Adrenal gland (tissue), 12 donors: Measurements from ENCODE around the gene SIVA1. TPM values are rescaled to one million over a fixed set of nuclear protein-coding genes. Genes with fewer than 3 reads are reported as not detected.

ENCODE experiments used
- DNase-seq, 7 donors: peaks; one replicate each; pipeline ENCODE4 v3.0.0-alpha.2; 2019 to 2020
- H3K27ac ChIP-seq, 5 donors: fragments of 200-600 bp; sonication (generic) in 4 of 5; 1 replicate in 3 of 5; 2 replicates in 2 of 5; pipeline versions ENCODE4 v1.5.1 to v1.8.0; 2016 to 2020; ENCODE audit warnings: mild to moderate bottlenecking in 1 of 5
- H3K27me3 ChIP-seq: fragments of 200-600 bp; 2 replicates; pipeline ENCODE4 v1.8.0; 2021
- H3K36me3 ChIP-seq, 2 donors: fragments of 200-600 bp; replicated peaks in 1 of 2; 1 replicate in 1 of 2; 2 replicates in 1 of 2; pipeline versions ENCODE4 v1.5.1 to v1.8.0; 2018 to 2022
- H3K4me1 ChIP-seq, 2 donors: fragments of 200-600 bp; replicated peaks in 1 of 2; 1 replicate in 1 of 2; 2 replicates in 1 of 2; pipeline versions ENCODE4 v1.5.1 to v1.8.0; 2018 to 2021
- H3K4me3 ChIP-seq, 4 donors: fragments of 200-600 bp; sonication (generic) in 3 of 4; one replicate each; pipeline ENCODE4 v1.5.1; 2016 to 2018
- H3K9me3 ChIP-seq, 3 donors: fragments of 200-600 bp; sonication (generic) in 1 of 3; replicated peaks in 1 of 3; 1 replicate in 2 of 3; 2 replicates in 1 of 3; pipeline versions ENCODE4 v1.5.1 to v1.8.0; 2016 to 2021
- POLR2A ChIP-seq, 2 donors: fragments of 450-650 bp; IDR thresholded peaks; one replicate each; pipeline ENCODE4 v1.6.1; 2017; ENCODE audit warnings: antibody characterized with exemption in 2 of 2, mild to moderate bottlenecking in 2 of 2, moderate library complexity in 1 of 2
- WGBS, 4 donors: extraction: QIAGEN DNeasy Blood & Tissue Kit in 2 of 4; methylation state at CpG; one replicate each; pipeline versions ENCODE4 v1.1.5 to v1.1.7; 2013 to 2017; 5-methylcytosine and 5-hydroxymethylcytosine counted together
- intact Hi-C, 2 donors: fragments of 100-400 bp; cut with DNase I; formaldehyde crosslinking; loops; one replicate each; pipeline versions ENCODE4 v1.14.1 to v1.15.0; 2022 to 2023
- polyA plus RNA-seq, 3 donors: library from polyadenylated mRNA; stranded (reverse); fragments of 200-250 nt in 2 of 3; fragments of 350-450 nt in 1 of 3; fragmentation: Illumina TruSeq in 1 of 3; extraction: RNeasy Lipid Tissue Mini Kit (QIAGEN cat#74804) in 1 of 3; gene quantifications; one replicate each; pipeline ENCODE4 v1.2.3, GENCODE V29; 2013 to 2014
- total RNA-seq, 9 donors: library from RNA; depleted of rRNA in 4 of 9; stranded (reverse); fragments of >200 nt in 4 of 9; fragments of 120-200 nt in 1 of 9; fragmentation: NEBNext Ultra II Directional in 1 of 9; extraction: Animal tissue kit (Norgen Biotek cat#: 25700) in 1 of 9; gene quantifications; one replicate each; pipeline versions ENCODE4 v1.1.0 to v1.2.4, GENCODE V29; 2013 to 2023
- TF ChIP-seq, protein P1 (sequence below), 6 experiments: fragments of 450-650 bp in 4 of 6; fragments of 200-600 bp in 2 of 6; sonication (generic) in 1 of 6; IDR thresholded peaks; 1 replicate in 5 of 6; 2 replicates in 1 of 6; pipeline versions ENCODE4 v1.5.1 to v1.8.0; 2016 to 2021; ENCODE audit warnings: antibody characterized with exemption in 6 of 6, mild to moderate bottlenecking in 2 of 6, moderate library complexity in 1 of 6
- donor health status: healthy with polysubstance abuse.
- donor health status: Bipolar disorder and iron deficiency.
- donor health status: DM: yes; HTN: yes; CAD: no.
- donor health status: DM: no; HTN: no; CAD: no.
- donor health status: DM: no; HTN: no; CAD: no.
- donor health status: DM: yes; HTN: yes; CAD: no.

SIVA1 gene
- total and polyA plus RNA-seq, 12 donors: 2.0 to 294 (median 83.2) TPM

DNA sequence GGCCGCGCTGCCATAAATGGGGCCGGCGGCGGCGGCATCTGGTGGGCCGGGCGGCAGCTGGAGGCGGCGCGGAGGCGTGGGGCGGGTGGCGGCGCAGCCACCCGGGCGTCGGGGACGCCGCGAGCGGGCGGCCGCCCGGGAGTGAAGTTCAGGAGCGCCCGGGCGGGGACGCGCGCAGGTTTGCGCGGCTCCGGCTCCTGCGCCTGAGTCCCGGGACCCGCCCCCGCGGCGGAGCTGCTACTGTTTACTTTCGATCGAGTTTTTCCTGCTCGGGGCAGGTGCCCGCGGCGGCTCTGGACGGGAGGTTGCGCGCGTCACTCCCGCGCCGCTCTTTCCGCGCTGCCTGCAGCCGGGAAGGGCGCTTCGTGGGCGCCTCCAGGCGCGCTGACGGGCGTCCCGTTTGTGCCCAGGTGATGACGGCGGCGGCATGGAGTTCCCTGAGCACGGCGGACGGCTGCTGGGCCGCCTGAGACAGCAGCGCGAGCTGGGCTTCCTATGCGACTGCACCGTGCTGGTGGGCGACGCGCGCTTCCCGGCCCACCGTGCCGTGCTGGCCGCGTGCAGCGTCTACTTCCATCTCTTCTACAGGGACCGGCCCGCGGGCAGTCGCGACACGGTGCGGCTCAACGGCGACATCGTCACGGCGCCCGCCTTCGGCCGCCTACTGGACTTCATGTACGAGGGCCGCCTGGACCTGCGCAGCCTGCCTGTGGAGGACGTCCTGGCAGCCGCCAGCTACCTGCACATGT lies 48.0 kb downstream of the SIVA1 start, which contains the start of gene ZBTB42:
TSS of gene ZBTB42 (plus strand) at position 331 of the 749 bp plus-strand sequence. CDS start at position 428, 97 bp downstream.
- no peaks in the 10 kb centered on the region for H3K36me3 ChIP-seq
- H3K4me3 ChIP-seq: peak within 1 kb of the TSS in 2 of 4 donors; percentile 45 to 91
- no peaks in the 10 kb centered on the region for H3K27me3 ChIP-seq
- peaks cover 16 to 31% of the 10 kb centered on the region in 2 donors for H3K4me1 ChIP-seq
- intact Hi-C loops: no loop called here
- DNase-seq: peak in 6 of 7 donors; percentile 62 to 80 (median 72)
- peak within 1 kb of the TSS; percentile 55 to 97 (median 91) for H3K27ac ChIP-seq
- TF ChIP-seq POLR2A (IDR thresholded peaks at IDR 0.05): peak in 1 of 2 donors; percentile 54
- TF ChIP-seq, protein P1, sequence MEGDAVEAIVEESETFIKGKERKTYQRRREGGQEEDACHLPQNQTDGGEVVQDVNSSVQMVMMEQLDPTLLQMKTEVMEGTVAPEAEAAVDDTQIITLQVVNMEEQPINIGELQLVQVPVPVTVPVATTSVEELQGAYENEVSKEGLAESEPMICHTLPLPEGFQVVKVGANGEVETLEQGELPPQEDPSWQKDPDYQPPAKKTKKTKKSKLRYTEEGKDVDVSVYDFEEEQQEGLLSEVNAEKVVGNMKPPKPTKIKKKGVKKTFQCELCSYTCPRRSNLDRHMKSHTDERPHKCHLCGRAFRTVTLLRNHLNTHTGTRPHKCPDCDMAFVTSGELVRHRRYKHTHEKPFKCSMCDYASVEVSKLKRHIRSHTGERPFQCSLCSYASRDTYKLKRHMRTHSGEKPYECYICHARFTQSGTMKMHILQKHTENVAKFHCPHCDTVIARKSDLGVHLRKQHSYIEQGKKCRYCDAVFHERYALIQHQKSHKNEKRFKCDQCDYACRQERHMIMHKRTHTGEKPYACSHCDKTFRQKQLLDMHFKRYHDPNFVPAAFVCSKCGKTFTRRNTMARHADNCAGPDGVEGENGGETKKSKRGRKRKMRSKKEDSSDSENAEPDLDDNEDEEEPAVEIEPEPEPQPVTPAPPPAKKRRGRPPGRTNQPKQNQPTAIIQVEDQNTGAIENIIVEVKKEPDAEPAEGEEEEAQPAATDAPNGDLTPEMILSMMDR (IDR thresholded peaks at IDR 0.05): peak in 1 of 6 experiments; percentile 1
- WGBS, 4 donors: 2 to 3% (median 2%) methylated on average over 8 to 103 of the region's 105 CpGs; no CpG with 5 or more reads in 1 of the 4 donors
- no peaks in the 10 kb centered on the region for H3K9me3 ChIP-seq

DNA sequence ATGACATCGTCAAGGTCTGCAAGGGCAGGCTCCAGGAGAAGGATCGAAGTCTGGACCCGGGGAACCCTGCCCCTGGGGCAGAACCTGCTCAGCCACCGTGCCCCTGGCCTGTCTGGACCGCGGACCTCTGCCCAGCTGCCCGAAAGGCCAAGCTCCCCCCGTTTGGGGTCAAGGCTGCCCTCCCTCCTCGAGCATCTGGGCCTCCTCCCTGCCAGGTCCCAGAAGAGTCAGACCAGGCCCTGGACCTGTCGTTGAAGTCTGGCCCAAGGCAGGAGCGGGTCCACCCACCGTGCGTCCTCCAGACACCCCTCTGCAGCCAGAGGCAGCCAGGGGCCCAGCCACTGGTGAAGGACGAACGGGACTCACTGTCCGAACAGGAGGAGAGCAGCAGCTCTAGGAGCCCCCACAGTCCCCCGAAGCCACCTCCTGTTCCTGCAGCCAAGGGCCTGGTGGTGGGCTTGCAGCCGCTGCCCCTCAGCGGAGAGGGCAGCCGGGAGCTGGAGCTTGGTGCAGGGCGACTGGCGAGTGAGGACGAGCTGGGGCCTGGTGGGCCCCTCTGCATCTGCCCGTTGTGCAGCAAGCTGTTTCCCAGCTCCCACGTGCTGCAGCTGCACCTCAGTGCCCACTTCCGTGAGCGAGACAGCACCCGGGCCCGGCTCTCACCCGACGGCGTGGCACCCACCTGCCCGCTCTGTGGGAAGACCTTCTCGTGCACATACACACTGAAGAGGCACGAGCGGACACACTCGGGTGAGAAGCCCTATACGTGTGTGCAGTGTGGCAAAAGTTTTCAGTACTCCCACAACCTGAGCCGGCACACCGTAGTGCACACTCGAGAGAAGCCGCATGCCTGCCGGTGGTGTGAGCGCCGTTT lies 48.8 kb downstream of the SIVA1 start:
- DNase-seq: peak in 1 of 7 donors; percentile 37
- H3K4me3 ChIP-seq: peak overlapping the region in 2 of 4 donors; percentile 45 to 91
- no peaks in the 10 kb centered on the region for H3K36me3 ChIP-seq
- H3K27ac ChIP-seq: peak overlapping the region in 3 of 5 donors; percentile 70 to 97 (median 81)
- peaks cover 16 to 28% of the 10 kb centered on the region in 2 donors for H3K4me1 ChIP-seq
- no peaks in the 10 kb centered on the region for H3K9me3 ChIP-seq
- 74 to 98% (median 78%) methylated on average over 15 to 45 of the region's 45 CpGs for WGBS, 4 donors
- no peak for TF ChIP-seq POLR2A (IDR thresholded peaks at IDR 0.05)
- TF ChIP-seq, protein P1 (IDR thresholded peaks at IDR 0.05): no peak
- intact Hi-C loops: no loop called here
- H3K27me3 ChIP-seq: no peaks in the 10 kb centered on the region

DNA sequence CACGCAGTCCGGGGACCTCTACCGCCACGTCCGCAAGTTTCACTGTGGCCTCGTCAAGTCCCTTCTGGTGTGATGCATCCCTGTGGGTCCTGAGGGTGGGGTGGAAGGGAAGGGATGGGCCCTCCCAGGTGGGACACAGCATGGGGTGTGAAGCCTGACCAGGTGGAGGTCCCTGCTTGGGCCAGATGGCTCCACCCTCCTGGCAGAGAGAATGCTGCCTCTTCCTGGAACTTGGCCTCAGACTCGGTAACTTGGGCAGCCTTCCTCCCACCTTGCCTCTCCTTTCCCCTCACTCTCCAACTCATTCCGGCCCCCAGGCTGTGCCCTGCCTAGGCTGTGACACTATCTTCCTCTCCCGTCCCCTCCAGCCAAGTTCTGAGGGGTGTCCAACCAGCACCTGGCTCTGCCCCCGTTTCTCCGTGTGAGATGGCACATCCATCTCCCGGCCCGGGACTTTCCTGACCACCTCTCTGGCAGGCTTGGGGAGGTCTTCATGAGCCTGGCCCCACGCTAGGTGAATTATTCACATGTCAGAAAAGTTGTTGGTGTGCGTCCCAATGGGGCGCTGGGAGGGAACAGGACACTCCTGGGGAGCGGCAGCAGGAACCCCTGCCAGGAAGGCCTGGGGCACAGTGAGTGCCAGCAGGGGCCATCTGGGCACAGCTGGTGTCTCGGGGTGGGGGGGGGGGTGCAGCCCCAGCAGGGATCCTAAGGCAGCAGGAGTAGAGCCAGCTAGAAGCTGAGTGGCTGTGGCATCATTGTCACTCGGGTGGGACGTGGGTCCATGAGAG lies 49.6 kb downstream of the SIVA1 start:
- peak in 1 of 7 donors; percentile 8 for DNase-seq
- no peak for TF ChIP-seq POLR2A (IDR thresholded peaks at IDR 0.05)
- TF ChIP-seq, protein P1 (IDR thresholded peaks at IDR 0.05): no peak
- intact Hi-C loops: no loop called here
- no peaks in the 10 kb centered on the region for H3K9me3 ChIP-seq
- no peak overlapping the region for H3K27ac ChIP-seq
- H3K4me3 ChIP-seq: no peak overlapping the region
- 94 to 95% (median 94%) methylated on average over 20 of the region's 20 CpGs for WGBS, 4 donors
- peaks cover 16 to 23% of the 10 kb centered on the region in 2 donors for H3K4me1 ChIP-seq
- no peaks in the 10 kb centered on the region for H3K36me3 ChIP-seq
- no peaks in the 10 kb centered on the region for H3K27me3 ChIP-seq
